Panc1 (cell line): ENCODE data around the gene CHST4. TPM values are rescaled to one million over a fixed set of nuclear protein-coding genes. Genes with fewer than 3 reads are reported as not detected.
"Not testable (repeated sequence)": the region's sequence is repeated elsewhere in the genome, so short reads cannot be mapped to it uniquely, and the experiment has no call there.

Source experiments
- ATAC-seq: fragments of 200-7000 bp; cut with Tn5 transposase; 2 replicates; pipeline ENCODE4 v1.9.1; 2020; ENCODE audit warnings: mild to moderate bottlenecking, moderate library complexity
- BruUV-seq: library from RNA; stranded (reverse); fragments of 400-500 nt; replicated peaks from 2 replicates; lab custom pipeline; 2021; lab: Mats Ljungman, UMichigan
- CTCF ChIA-PET: fragments of 300-600 bp; sonication (Branson Sonifier 250); formaldehyde crosslinking; loops from one replicate; lab custom pipeline; 2022; ENCODE audit warnings: antibody characterized with exemption; lab: Charles Lee
- POLR2A ChIA-PET: fragments of 300-600 bp; sonication (Branson Sonifier 250); formaldehyde crosslinking; loops from one replicate; lab custom pipeline; 2022; ENCODE audit warnings: antibody characterized with exemption; lab: Charles Lee
- DNase-seq: peaks from one replicate; pipeline ENCODE4 v3.0.0-alpha.2; 2010; ENCODE audit warnings: low read depth, low spot score
- H3K27ac ChIP-seq: 2 replicates; pipeline ENCODE4 v1.5.1; 2011; ENCODE audit warnings: mild to moderate bottlenecking, low read length, inconsistent platforms
- H3K27me3 ChIP-seq: fragments of 200-500 bp; sonication (Bioruptor generic); 2 replicates; pipeline ENCODE4 v1.6.0; 2014; ENCODE audit warnings: low read length, inconsistent platforms; ENCODE audit not compliant: control insufficient read depth, insufficient read depth
- H3K36me3 ChIP-seq: fragments of 200-500 bp; sonication (Bioruptor generic); 2 replicates; pipeline ENCODE4 v1.5.1; 2014; ENCODE audit warnings: inconsistent platforms, mild to moderate bottlenecking, low read length, moderate library complexity; ENCODE audit not compliant: control insufficient read depth, insufficient read depth
- H3K4me1 ChIP-seq: 2 replicates; pipeline ENCODE4 v1.5.1; 2011; ENCODE audit warnings: inconsistent platforms, mild to moderate bottlenecking, low read length, moderate library complexity; ENCODE audit not compliant: control insufficient read depth, insufficient read depth
- H3K4me3 ChIP-seq, 2 experiments: 2 replicates each; pipeline ENCODE4 v1.5.1; 2011 to 2012; ENCODE audit warnings: low read depth in 2 of 2, low read length in 2 of 2, mild to moderate bottlenecking in 2 of 2, inconsistent platforms in 1 of 2, moderate library complexity in 1 of 2
- H3K9me3 ChIP-seq: fragments of 200-500 bp; sonication (Bioruptor generic); 2 replicates; pipeline ENCODE4 v1.5.1; 2014; ENCODE audit warnings: low read depth, mild to moderate bottlenecking, inconsistent platforms, low read length, moderate library complexity; ENCODE audit not compliant: control insufficient read depth, insufficient read depth
- POLR2AphosphoS5 ChIP-seq: IDR thresholded peaks from 2 replicates; pipeline ENCODE4 v1.6.1; 2012; ENCODE audit warnings: mild to moderate bottlenecking, low read depth, low read length, moderate library complexity
- SIN3A ChIP-seq: IDR thresholded peaks from 2 replicates; pipeline ENCODE4 v1.6.1; 2012; ENCODE audit warnings: low read depth, mild to moderate bottlenecking, low read length, moderate library complexity, borderline replicate concordance; ENCODE audit not compliant: insufficient read depth
- TCF7L2 ChIP-seq: IDR thresholded peaks from 2 replicates; pipeline ENCODE4 v1.6.1; 2011; ENCODE audit warnings: mild to moderate bottlenecking, low read depth, low read length, inconsistent platforms
- in situ Hi-C: cut with HindIII; loops from 2 replicates; pipeline ENCODE4 v1.10.0; 2016; ENCODE audit warnings: low sequenced_read_pairs, low pct_unique_long_range_greater_than_20kb
- intact Hi-C: fragments of 100-400 bp; cut with micrococcal nuclease; formaldehyde crosslinking; loops from one replicate; pipeline ENCODE4 v1.10.0; 2022; ENCODE audit not compliant: unreplicated experiment
- total RNA-seq: library from RNA; stranded (reverse); gene quantifications from one replicate; pipeline ENCODE4 v1.2.1, GENCODE V29; 2021; ENCODE audit not compliant: unreplicated experiment
- TF ChIP-seq, protein P1 (sequence below): fragments of 450-650 bp; IDR thresholded peaks from 2 replicates; pipeline ENCODE4 v1.5.1; 2017; ENCODE audit warnings: mild to moderate bottlenecking
- TF ChIP-seq, protein P2 (sequence below), 2 experiments: IDR thresholded peaks; 2 replicates each; pipeline ENCODE4 v1.6.1; 2011 to 2012; ENCODE audit warnings: low read depth in 2 of 2, control low read depth in 1 of 2, low read length in 1 of 2, mild to moderate bottlenecking in 1 of 2, moderate library complexity in 1 of 2; ENCODE audit not compliant: insufficient read depth in 1 of 2

Gene CHST4
- total RNA-seq, 1 experiment from 2014 or later = 1.1 TPM

DNA sequence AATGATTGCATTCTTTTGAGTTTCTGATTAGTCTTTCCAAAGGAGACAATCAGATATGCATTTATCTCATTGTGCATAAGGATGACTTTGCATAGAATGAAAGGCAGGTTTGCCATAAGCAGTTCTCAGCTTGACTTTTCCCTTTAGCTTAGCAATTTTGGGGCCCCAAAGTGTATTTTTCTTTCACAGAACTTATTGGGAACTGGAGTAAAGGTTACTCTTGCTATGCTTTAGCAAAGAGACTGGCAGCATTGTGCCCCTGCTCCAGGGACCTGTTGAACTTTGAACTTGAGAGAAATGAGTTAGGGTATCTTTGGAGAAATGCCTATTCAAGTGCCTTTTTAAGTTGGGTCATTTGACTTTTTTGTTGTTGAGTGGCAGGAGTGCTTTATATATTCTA is 33.6 kb downstream of the CHST4 start:
- DNase-seq = no peak
- no peak overlapping the region for H3K27ac ChIP-seq
- POLR2A ChIA-PET = interaction anchor here (0.6 kb wide), 1 partner anchor 395 kb away, joined by 4 read pairs; no protein-coding TSS in a partner anchor
- ATAC-seq = no peak
- in situ Hi-C loops = no loop called here
- no TSS peak for BruUV-seq
- no peaks in the 10 kb centered on the region for H3K4me1 ChIP-seq
- H3K4me3 ChIP-seq = no peak overlapping the region
- CTCF ChIA-PET = no interaction called here
- TF ChIP-seq, protein P1, sequence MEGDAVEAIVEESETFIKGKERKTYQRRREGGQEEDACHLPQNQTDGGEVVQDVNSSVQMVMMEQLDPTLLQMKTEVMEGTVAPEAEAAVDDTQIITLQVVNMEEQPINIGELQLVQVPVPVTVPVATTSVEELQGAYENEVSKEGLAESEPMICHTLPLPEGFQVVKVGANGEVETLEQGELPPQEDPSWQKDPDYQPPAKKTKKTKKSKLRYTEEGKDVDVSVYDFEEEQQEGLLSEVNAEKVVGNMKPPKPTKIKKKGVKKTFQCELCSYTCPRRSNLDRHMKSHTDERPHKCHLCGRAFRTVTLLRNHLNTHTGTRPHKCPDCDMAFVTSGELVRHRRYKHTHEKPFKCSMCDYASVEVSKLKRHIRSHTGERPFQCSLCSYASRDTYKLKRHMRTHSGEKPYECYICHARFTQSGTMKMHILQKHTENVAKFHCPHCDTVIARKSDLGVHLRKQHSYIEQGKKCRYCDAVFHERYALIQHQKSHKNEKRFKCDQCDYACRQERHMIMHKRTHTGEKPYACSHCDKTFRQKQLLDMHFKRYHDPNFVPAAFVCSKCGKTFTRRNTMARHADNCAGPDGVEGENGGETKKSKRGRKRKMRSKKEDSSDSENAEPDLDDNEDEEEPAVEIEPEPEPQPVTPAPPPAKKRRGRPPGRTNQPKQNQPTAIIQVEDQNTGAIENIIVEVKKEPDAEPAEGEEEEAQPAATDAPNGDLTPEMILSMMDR = no peak
- no peak for TF ChIP-seq POLR2AphosphoS5
- TF ChIP-seq SIN3A = no peak
- TF ChIP-seq, protein P2, sequence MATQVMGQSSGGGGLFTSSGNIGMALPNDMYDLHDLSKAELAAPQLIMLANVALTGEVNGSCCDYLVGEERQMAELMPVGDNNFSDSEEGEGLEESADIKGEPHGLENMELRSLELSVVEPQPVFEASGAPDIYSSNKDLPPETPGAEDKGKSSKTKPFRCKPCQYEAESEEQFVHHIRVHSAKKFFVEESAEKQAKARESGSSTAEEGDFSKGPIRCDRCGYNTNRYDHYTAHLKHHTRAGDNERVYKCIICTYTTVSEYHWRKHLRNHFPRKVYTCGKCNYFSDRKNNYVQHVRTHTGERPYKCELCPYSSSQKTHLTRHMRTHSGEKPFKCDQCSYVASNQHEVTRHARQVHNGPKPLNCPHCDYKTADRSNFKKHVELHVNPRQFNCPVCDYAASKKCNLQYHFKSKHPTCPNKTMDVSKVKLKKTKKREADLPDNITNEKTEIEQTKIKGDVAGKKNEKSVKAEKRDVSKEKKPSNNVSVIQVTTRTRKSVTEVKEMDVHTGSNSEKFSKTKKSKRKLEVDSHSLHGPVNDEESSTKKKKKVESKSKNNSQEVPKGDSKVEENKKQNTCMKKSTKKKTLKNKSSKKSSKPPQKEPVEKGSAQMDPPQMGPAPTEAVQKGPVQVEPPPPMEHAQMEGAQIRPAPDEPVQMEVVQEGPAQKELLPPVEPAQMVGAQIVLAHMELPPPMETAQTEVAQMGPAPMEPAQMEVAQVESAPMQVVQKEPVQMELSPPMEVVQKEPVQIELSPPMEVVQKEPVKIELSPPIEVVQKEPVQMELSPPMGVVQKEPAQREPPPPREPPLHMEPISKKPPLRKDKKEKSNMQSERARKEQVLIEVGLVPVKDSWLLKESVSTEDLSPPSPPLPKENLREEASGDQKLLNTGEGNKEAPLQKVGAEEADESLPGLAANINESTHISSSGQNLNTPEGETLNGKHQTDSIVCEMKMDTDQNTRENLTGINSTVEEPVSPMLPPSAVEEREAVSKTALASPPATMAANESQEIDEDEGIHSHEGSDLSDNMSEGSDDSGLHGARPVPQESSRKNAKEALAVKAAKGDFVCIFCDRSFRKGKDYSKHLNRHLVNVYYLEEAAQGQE (IDR thresholded peaks at IDR 0.05; ENCODE audit: insufficient read depth in 1 of 2, low read depth in 2 of 2, low read length in 1 of 2) = no peak
- no peak for TF ChIP-seq TCF7L2
- no peaks in the 10 kb centered on the region; the same call in 1 of the 2 replicates for H3K36me3 ChIP-seq
- no peaks in the 10 kb centered on the region for H3K9me3 ChIP-seq
- H3K27me3 ChIP-seq = no peaks in the 10 kb centered on the region
- intact Hi-C loops = no loop called here

DNA sequence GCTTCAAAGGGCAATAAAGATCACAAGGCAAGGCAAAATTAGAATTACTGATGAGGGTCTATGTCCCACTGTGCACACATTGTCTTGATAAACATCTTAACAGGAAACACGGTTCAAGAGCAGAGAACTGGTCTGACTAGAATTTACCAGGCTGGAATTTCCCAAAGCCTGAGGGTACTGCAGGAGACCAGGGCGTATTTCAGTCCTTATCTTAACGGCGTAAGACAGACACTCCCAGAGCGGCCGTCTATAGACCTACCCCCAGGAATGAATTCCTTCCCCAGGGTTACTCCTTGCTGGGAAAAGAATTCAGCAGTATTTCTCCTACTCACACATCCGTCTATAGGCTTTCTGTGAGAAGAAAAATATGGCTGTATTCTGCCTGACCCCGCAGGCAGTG is 35.7 kb downstream of the CHST4 start:
- intact Hi-C loops, H3K9me3 ChIP-seq, H3K27me3 ChIP-seq, H3K36me3 ChIP-seq, CTCF ChIA-PET, in situ Hi-C loops, H3K27ac ChIP-seq, DNase-seq, BruUV-seq, H3K4me1 ChIP-seq, ATAC-seq, H3K4me3 ChIP-seq, POLR2A ChIA-PET: not testable (repeated sequence)

DNA sequence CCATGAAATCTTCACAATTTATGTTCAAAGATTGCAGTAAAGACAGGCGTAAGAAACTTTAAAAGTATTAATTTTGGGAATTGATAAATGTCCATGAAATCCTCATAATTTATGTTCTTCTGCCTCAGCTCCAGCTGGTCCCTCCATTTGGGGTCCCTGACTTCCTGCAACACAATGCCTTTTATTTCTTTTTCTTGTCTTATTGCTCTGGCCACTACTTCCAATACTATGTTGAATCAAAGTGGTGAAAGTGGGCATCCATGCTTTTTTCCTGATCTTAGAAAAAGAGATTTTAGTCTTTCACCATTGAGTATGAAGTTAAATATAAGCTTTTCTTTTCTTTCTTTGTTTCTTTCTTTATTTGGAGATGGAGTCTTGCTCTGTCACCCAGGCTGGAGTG is 36.3 kb downstream of the CHST4 start:
- DNase-seq (no peak), ATAC-seq (no peak)
- intact Hi-C loops = no loop called here
- no TSS peak for BruUV-seq
- CTCF ChIA-PET = no interaction called here
- Histone ChIP-seq H3K4me3 (no peak overlapping the region), H3K27me3 (no peaks in the 10 kb centered on the region), H3K36me3 (no peaks in the 10 kb centered on the region; the same call in 1 of the 2 replicates), H3K9me3 (no peaks in the 10 kb centered on the region), H3K4me1 (no peaks in the 10 kb centered on the region), H3K27ac (no peak overlapping the region)
- POLR2A ChIA-PET = no interaction called here
- TF ChIP-seq, protein P1 = no peak
- TF ChIP-seq SIN3A (no peak), POLR2AphosphoS5 (no peak), TCF7L2 (no peak)
- TF ChIP-seq, protein P2 (IDR thresholded peaks at IDR 0.05; ENCODE audit: insufficient read depth in 1 of 2, low read depth in 2 of 2, low read length in 1 of 2) = no peak
- in situ Hi-C loops = no loop called here
